DMS 273 (cell line): Measurements from ENCODE around the gene KATNA1.
"Not testable (repeated sequence)": the region's sequence is repeated elsewhere in the genome, so short reads cannot be mapped to it uniquely, and the experiment has no call there.

Source experiments
- DNase-seq: peaks from one replicate; lab custom pipeline; 2025; ENCODE audit not compliant: unreplicated experiment; lab: John Stamatoyannopoulos, UW

Gene KATNA1

GRCh38 chr6:149648148-149649145, at the start of gene KATNA1:
Gene KATNA1, minus strand, starts transcription at chr6:149648714. Its CDS starts 10,167 bp downstream, at chr6:149638547.
- DNase-seq = peak; percentile 95

GRCh38 chr6:149698175-149698574, 49.7 kb upstream of the KATNA1 start:
- no peak for DNase-seq

- no peak for DNase-seq
These were observed 48.4 kb upstream of the KATNA1 start for GRCh38 chr6:149696901-149697300.

GRCh38 chr6:149694921-149695320, 46.4 kb upstream of the KATNA1 start:
- DNase-seq = peak; percentile 90

- no peak for DNase-seq
These were observed 42.7 kb upstream of the KATNA1 start for GRCh38 chr6:149691201-149691600.

GRCh38 chr6:149686230-149686629, 37.7 kb upstream of the KATNA1 start:
- DNase-seq = no peak

GRCh38 chr6:149683256-149683859, 34.8 kb upstream of the KATNA1 start:
- DNase-seq = peak; percentile 97

- DNase-seq = not testable (repeated sequence)
These were observed 33.3 kb upstream of the KATNA1 start for GRCh38 chr6:149681845-149682244.

- peak; percentile 18 for DNase-seq
These were observed 32.7 kb upstream of the KATNA1 start for GRCh38 chr6:149681209-149681608.

GRCh38 chr6:149680503-149680902, 32.0 kb upstream of the KATNA1 start:
- DNase-seq = peak; percentile 53

- not testable (repeated sequence) for DNase-seq
These were observed 23.8 kb upstream of the KATNA1 start for GRCh38 chr6:149672265-149672664.

GRCh38 chr6:149660028-149660427, 11.5 kb upstream of the KATNA1 start:
- DNase-seq = no peak

- no peak for DNase-seq
These were observed 8.9 kb upstream of the KATNA1 start for GRCh38 chr6:149657441-149657840.

- DNase-seq = no peak
These were observed 2.5 kb upstream of the KATNA1 start for GRCh38 chr6:149651056-149651455.

GRCh38 chr6:149646599-149646998, 1.9 kb downstream of the KATNA1 start:
- DNase-seq = no peak

- no peak for DNase-seq
These were observed 5.5 kb downstream of the KATNA1 start for GRCh38 chr6:149642829-149643580.

- DNase-seq = peak; percentile 8
These were observed 12.4 kb downstream of the KATNA1 start for GRCh38 chr6:149636124-149636523.

- DNase-seq = no peak
These were observed 14.2 kb downstream of the KATNA1 start for GRCh38 chr6:149634315-149634714.

GRCh38 chr6:149628875-149629510, 19.5 kb downstream of the KATNA1 start:
- no peak for DNase-seq

- no peak for DNase-seq
These were observed 20.8 kb downstream of the KATNA1 start for GRCh38 chr6:149627672-149628071.

- no peak for DNase-seq
These were observed 32.7 kb downstream of the KATNA1 start for GRCh38 chr6:149615805-149616204.
